IMR-90 (cell line): ENCODE results near the gene SDHA. TPM values are rescaled to one million over a fixed set of nuclear protein-coding genes. Genes with fewer than 3 reads are reported as not detected.
"Not testable (repeated sequence)": the region's sequence is repeated elsewhere in the genome, so short reads cannot be mapped to it uniquely, and the experiment has no call there.

Experiments used
- ATAC-seq: fragments of 200-7000 bp; cut with Tn5 transposase; 2 replicates; pipeline ENCODE4 v1.9.1; 2020; ENCODE audit warnings: low read depth, mild to moderate bottlenecking, moderate library complexity
- BruUV-seq: library from RNA; stranded (reverse); fragments of 400-500 nt; replicated peaks from 2 replicates; lab custom pipeline; 2021; lab: Mats Ljungman, UMichigan
- CTCF ChIA-PET: fragments of 300-600 bp; formaldehyde crosslinking; extraction: SDS; loops from one replicate; lab custom pipeline; 2021; ENCODE audit warnings: antibody characterized with exemption; lab: Yijun Ruan, JAX
- POLR2A ChIA-PET: fragments of 300-600 bp; sonication (Branson Sonifier 250); formaldehyde crosslinking; loops from one replicate; lab custom pipeline; 2022; ENCODE audit warnings: antibody characterized with exemption; ENCODE audit not compliant: unreplicated experiment; lab: Charles Lee
- DNase-seq: peaks from one replicate; pipeline ENCODE4 v3.0.0; 2013
- H2AFZ ChIP-seq: replicated peaks from 2 replicates; pipeline ENCODE3; 2013; ENCODE audit warnings: low read length, mild to moderate bottlenecking; ENCODE audit not compliant: poor library complexity
- H2AK5ac ChIP-seq: 2 replicates; pipeline ENCODE4 v1.6.1; 2013; ENCODE audit warnings: low read depth, low read length, inconsistent platforms
- H2AK9ac ChIP-seq: replicated peaks from 2 replicates; pipeline ENCODE3; 2013; ENCODE audit warnings: mild to moderate bottlenecking, low read depth, low read length, moderate library complexity; ENCODE audit not compliant: poor library complexity
- H2BK120ac ChIP-seq: 2 replicates; pipeline ENCODE4 v1.6.1; 2013; ENCODE audit warnings: low read depth, low read length, inconsistent platforms
- H2BK15ac ChIP-seq: 3 replicates; pipeline ENCODE4 v1.6.1; 2013; ENCODE audit warnings: low read depth, low read length, inconsistent platforms
- H2BK20ac ChIP-seq: 2 replicates; pipeline ENCODE4 v1.6.1; 2013; ENCODE audit warnings: low read depth, mild to moderate bottlenecking, inconsistent platforms, low read length, moderate library complexity
- H2BK5ac ChIP-seq: 2 replicates; pipeline ENCODE4 v1.6.1; 2013; ENCODE audit warnings: mild to moderate bottlenecking, low read depth, low read length, inconsistent platforms; ENCODE audit not compliant: poor library complexity, severe bottlenecking
- H3K14ac ChIP-seq: replicated peaks from 2 replicates; pipeline ENCODE4 v1.6.1; 2013; ENCODE audit warnings: low read depth, low read length, inconsistent platforms
- H3K18ac ChIP-seq: 2 replicates; pipeline ENCODE4 v1.6.1; 2013; ENCODE audit warnings: low read depth, low read length, control low read depth
- H3K23ac ChIP-seq: 2 replicates; pipeline ENCODE4 v1.6.1; 2013; ENCODE audit warnings: low read depth, low read length, inconsistent platforms
- H3K27ac ChIP-seq: 2 replicates; pipeline ENCODE4 v1.5.1; 2013; ENCODE audit warnings: mild to moderate bottlenecking, control low read depth, low read length; ENCODE audit not compliant: insufficient read depth
- H3K27me3 ChIP-seq: 2 replicates; pipeline ENCODE4 v1.6.1; 2013; ENCODE audit warnings: low read length; ENCODE audit not compliant: control insufficient read depth, insufficient read depth
- H3K36me3 ChIP-seq: 2 replicates; pipeline ENCODE4 v1.6.1; 2013; ENCODE audit warnings: low read length, mixed read lengths; ENCODE audit not compliant: control insufficient read depth, insufficient read depth
- H3K4ac ChIP-seq: 2 replicates; pipeline ENCODE4 v1.6.1; 2013; ENCODE audit warnings: low read depth, low read length, inconsistent platforms
- H3K4me1 ChIP-seq: 2 replicates; pipeline ENCODE4 v1.6.1; 2013; ENCODE audit warnings: low read length, mixed read lengths; ENCODE audit not compliant: control insufficient read depth, insufficient read depth
- H3K4me2 ChIP-seq: 2 replicates; pipeline ENCODE4 v1.6.1; 2013; ENCODE audit warnings: low read depth, mild to moderate bottlenecking, control low read depth, low read length, moderate library complexity
- H3K4me3 ChIP-seq: 2 replicates; pipeline ENCODE4 v1.5.1; 2013; ENCODE audit warnings: low read depth, mild to moderate bottlenecking, control low read depth, low read length, moderate library complexity; ENCODE audit not compliant: insufficient read depth
- H3K56ac ChIP-seq: 2 replicates; pipeline ENCODE4 v1.6.1; 2013; ENCODE audit warnings: low read length, inconsistent platforms; ENCODE audit not compliant: insufficient read depth; ENCODE audit errors: extremely low read depth
- H3K79me1 ChIP-seq, 2 experiments: 2 replicates each; pipeline ENCODE4 v1.6.1; 2013; ENCODE audit warnings: low read length in 2 of 2, inconsistent platforms in 1 of 2, low read depth in 1 of 2
- H3K9ac ChIP-seq: 2 replicates; pipeline ENCODE4 v1.6.1; 2013; ENCODE audit warnings: low read depth, low read length, control low read depth
- H3K9me1 ChIP-seq: 2 replicates; pipeline ENCODE4 v1.6.1; 2013; ENCODE audit warnings: low read length, inconsistent platforms; ENCODE audit not compliant: insufficient read depth
- H3K9me3 ChIP-seq: 2 replicates; pipeline ENCODE4 v1.6.1; 2013; ENCODE audit warnings: low read length; ENCODE audit not compliant: control insufficient read depth, insufficient read depth
- H4K20me1 ChIP-seq: 2 replicates; pipeline ENCODE4 v1.6.1; 2013; ENCODE audit warnings: low read length, inconsistent platforms; ENCODE audit not compliant: insufficient read depth
- H4K5ac ChIP-seq: 2 replicates; pipeline ENCODE4 v1.6.1; 2013; ENCODE audit warnings: mild to moderate bottlenecking, low read depth, low read length, control low read depth
- H4K8ac ChIP-seq, 2 experiments: 2 replicates each; pipeline ENCODE4 v1.6.1; 2013; ENCODE audit warnings: low read depth in 2 of 2, low read length in 2 of 2, control low read depth in 1 of 2, inconsistent platforms in 1 of 2
- H4K91ac ChIP-seq: 2 replicates; pipeline ENCODE4 v1.6.1; 2013; ENCODE audit warnings: low read depth, low read length, inconsistent platforms; ENCODE audit not compliant: insufficient read depth
- WGBS, 2 experiments: methylation state at CpG; one replicate each; pipeline versions ENCODE4 v1.1.5 to v1.1.7; 2013; ENCODE audit warnings: missing lambda C conversion rate in 2 of 2; ENCODE audit not compliant: insufficient read length in 1 of 2; ENCODE audit errors: extremely low coverage in 2 of 2; 5-methylcytosine and 5-hydroxymethylcytosine counted together
- dilution Hi-C: fragments of 300-500 bp; cut with HindIII; formaldehyde crosslinking; loops from one replicate; pipeline ENCODE4 v1.14.3; 2018; ENCODE audit warnings: low sequenced_read_pairs; ENCODE audit not compliant: unreplicated experiment
- in situ Hi-C: fragments of 300-500 bp; cut with MboI; formaldehyde crosslinking; loops from 3 replicates; pipeline ENCODE4 v1.14.3; 2019; ENCODE audit warnings: low sequenced_read_pairs, inconsistent platforms, mixed read lengths
- intact Hi-C: fragments of 100-400 bp; cut with micrococcal nuclease; formaldehyde crosslinking; loops from 2 replicates; pipeline ENCODE4 v1.10.0; 2022
- polyA plus RNA-seq, 3 experiments: library from polyadenylated mRNA; depleted of rRNA; stranded (reverse); fragments of >200 nt; gene quantifications; 2 replicates each; pipeline ENCODE4 v1.2.3, GENCODE V29; 2012; ENCODE audit warnings: low replicate concordance in 1 of 3
- total RNA-seq: library from RNA; depleted of rRNA; stranded (reverse); fragments of >200 nt; gene quantifications from 2 replicates; pipeline ENCODE4 v1.2.3, GENCODE V29; 2012

Gene SDHA
- total and polyA plus RNA-seq, 2 of the 4 experiments (the other 2 are of a cell fraction) = 105 to 121 TPM

DNA sequence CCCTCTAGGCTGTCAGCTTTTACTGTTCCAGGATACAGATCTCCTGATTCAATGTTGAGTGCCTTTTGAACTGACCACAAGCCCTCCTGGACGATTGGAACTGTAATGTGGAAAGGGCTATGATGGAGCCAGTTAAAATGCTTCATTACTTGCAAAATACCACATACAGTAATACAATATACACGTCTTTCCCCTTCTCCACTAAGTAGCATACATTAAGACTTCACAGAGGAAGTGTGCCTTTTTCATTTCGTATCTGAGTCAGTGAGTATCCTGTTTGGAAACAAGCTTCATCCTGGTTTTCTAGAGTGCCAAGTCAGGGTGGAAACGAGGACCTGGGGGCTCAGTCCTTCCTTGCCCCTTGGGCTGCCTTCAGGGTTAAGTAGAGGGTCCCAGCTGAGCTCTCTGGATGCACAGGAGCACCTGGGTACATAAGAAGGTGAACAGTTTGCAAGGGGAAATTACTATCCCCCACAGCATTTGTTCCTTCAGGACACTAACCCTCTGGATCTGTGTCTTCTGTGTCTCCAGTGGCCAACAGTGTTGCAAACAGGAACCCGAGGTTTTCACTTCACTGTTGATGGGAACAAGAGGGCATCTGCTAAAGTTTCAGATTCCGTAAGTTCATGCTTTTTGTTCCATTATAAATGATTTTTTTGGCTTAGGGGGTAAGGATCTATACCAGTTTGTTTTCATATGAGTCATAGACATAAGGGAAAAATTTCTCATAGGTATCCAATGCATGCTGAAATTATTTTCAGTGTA lies 5.0 kb downstream of the SDHA start:
- H3K79me1 ChIP-seq = peaks cover 31 to 58% of the 10 kb centered on the region in 2 experiments
- H4K8ac ChIP-seq, H2BK15ac ChIP-seq, POLR2A ChIA-PET, in situ Hi-C loops, H3K4me1 ChIP-seq, H3K9me3 ChIP-seq, H2AK9ac ChIP-seq, intact Hi-C loops, dilution Hi-C loops, ATAC-seq, H3K14ac ChIP-seq, H3K56ac ChIP-seq, BruUV-seq, H3K9ac ChIP-seq, H2BK20ac ChIP-seq, H4K5ac ChIP-seq, H2AFZ ChIP-seq, H3K4me3 ChIP-seq, H4K91ac ChIP-seq, H2BK120ac ChIP-seq, H2BK5ac ChIP-seq, CTCF ChIA-PET, H3K18ac ChIP-seq, H3K27me3 ChIP-seq: not testable (repeated sequence)
- peaks cover 55% of the 10 kb centered on the region for H4K20me1 ChIP-seq
- H3K4ac ChIP-seq = peak overlapping the region; percentile 10
- peaks cover 15% of the 10 kb centered on the region for H3K9me1 ChIP-seq
- peak overlapping the region; percentile 49; the same call in 1 of the 2 replicates for H3K27ac ChIP-seq
- H3K23ac ChIP-seq = peak overlapping the region; percentile 93
- H3K36me3 ChIP-seq = peaks cover 33% of the 10 kb centered on the region
- H3K4me2 ChIP-seq = peak overlapping the region; percentile 33; the same call in 1 of the 2 replicates
- WGBS, 2 experiments = 40% methylated on average over 1 of the region's 6 CpGs; no CpG with 5 or more reads in 1 of the 2 experiments
- DNase-seq = peak; percentile 29
- peak overlapping the region; percentile 13; the same call in 1 of the 2 replicates for H2AK5ac ChIP-seq
